ENCODE data around the gene C1QTNF12. TPM values are rescaled to one million over a fixed set of nuclear protein-coding genes. Genes with fewer than 3 reads are reported as not detected.
"Not testable (repeated sequence)": the region's sequence is repeated elsewhere in the genome, so short reads cannot be mapped to it uniquely, and the experiment has no call there.

C1QTNF12 gene
- total and polyA plus RNA-seq, 7 donors = 1.9 to 28.7 (median 17.6) TPM; not detected in 2

GRCh38 chr1:1197551-1198422 lies 48.7 kb downstream of the C1QTNF12 start:
- Histone ChIP-seq H3K27me3 (peaks cover 3 to 16% (median 5%) of the 10 kb centered on the region in 3 donors), H3K27ac (no peak overlapping the region), H3K36me3 (no peaks in the 10 kb centered on the region), H3K4me3 (no peak overlapping the region), H3K4me1 (peaks cover 0 to 10% (median 10%) of the 10 kb centered on the region in 4 donors), H3K9me3 (peaks cover 0 to 6% (median 4%) of the 10 kb centered on the region in 4 donors)
- TF ChIP-seq EP300 (IDR thresholded peaks at IDR 0.05) (no peak), POLR2AphosphoS5 (IDR thresholded peaks at IDR 0.05) (no peak), CTCF (IDR thresholded peaks at IDR 0.05) (no peak), POLR2A (IDR thresholded peaks at IDR 0.05) (no peak)
- no peak for DNase-seq
- WGBS, 2 donors = 92% methylated on average over 48 of the region's 48 CpGs
- intact Hi-C loops (cut with DNase I) = no loop called here

DNA sequence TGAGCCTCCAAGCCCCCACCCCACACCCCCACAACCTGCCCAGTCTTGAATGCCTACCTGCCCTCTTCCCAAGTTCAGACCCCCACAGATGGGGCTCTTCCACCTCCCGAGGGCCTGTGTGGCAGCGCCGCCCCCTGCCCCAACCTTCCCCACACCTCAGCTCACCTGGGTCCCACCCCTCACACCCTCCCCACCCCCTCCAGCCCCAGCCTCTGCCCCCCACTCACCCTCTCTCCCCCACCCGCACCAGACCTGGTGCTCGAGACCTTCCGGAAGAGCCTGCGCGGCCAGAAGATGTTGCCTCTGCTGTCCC lies 49.4 kb downstream of the C1QTNF12 start:
- no peak overlapping the region for H3K27ac ChIP-seq
- intact Hi-C loops (cut with DNase I) = no loop called here
- DNase-seq = no peak
- H3K9me3 ChIP-seq = peaks cover 0 to 6% (median 4%) of the 10 kb centered on the region in 4 donors
- 92 to 93% methylated on average over 8 of the region's 8 CpGs for WGBS, 2 donors
- peaks cover 0 to 10% (median 10%) of the 10 kb centered on the region in 4 donors for H3K4me1 ChIP-seq
- TF ChIP-seq CTCF (IDR thresholded peaks at IDR 0.05) (no peak), POLR2AphosphoS5 (IDR thresholded peaks at IDR 0.05) (no peak), EP300 (IDR thresholded peaks at IDR 0.05) (no peak)
- no peak overlapping the region for H3K4me3 ChIP-seq
- H3K36me3 ChIP-seq = no peaks in the 10 kb centered on the region
- H3K27me3 ChIP-seq = peaks cover 0 to 12% (median 5%) of the 10 kb centered on the region in 3 donors

GRCh38 chr1:1196431-1197187 lies 49.9 kb downstream of the C1QTNF12 start:
- WGBS, 2 donors = 70 to 79% methylated on average over 13 of the region's 13 CpGs

DNA sequence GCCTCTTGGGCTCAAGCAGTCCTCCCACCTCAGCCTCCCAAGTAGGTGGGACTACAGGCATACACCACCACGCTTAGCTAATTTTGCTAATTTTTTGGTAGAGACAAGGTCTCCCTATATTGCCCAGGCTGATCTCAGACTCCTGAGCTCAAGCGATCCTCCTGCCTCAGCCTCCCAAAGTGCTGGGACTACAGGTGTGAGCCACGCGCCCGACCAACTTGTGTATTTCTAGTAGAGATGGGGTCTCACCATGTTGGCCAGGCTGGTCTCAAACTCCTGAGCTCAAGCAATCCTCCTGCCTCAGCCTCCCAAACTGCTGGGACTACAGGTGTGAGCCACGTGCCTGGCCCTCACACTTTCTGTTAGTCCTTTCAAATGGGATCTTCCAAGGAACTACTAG lies 50.8 kb downstream of the C1QTNF12 start:
- H3K4me1 ChIP-seq; H3K27me3 ChIP-seq; H3K36me3 ChIP-seq; H3K27ac ChIP-seq; H3K9me3 ChIP-seq; DNase-seq; intact Hi-C loops (cut with DNase I); H3K4me3 ChIP-seq: not testable (repeated sequence)
- WGBS, 2 donors = 84 to 98% methylated on average over 6 of the region's 6 CpGs

More at GRCh38 chr1:1196431-1197187, 49.9 kb downstream of the C1QTNF12 start:
- DNase-seq = no peak
- H3K27ac ChIP-seq = no peak overlapping the region
- H3K9me3 ChIP-seq = peaks cover 0 to 6% (median 4%) of the 10 kb centered on the region in 4 donors
- TF ChIP-seq POLR2AphosphoS5 (IDR thresholded peaks at IDR 0.05) = no peak
- no peak for TF ChIP-seq EP300 (IDR thresholded peaks at IDR 0.05)
- TF ChIP-seq CTCF (IDR thresholded peaks at IDR 0.05) = no peak
- TF ChIP-seq POLR2A (IDR thresholded peaks at IDR 0.05) = no peak
- H3K4me1 ChIP-seq = peaks cover 0 to 10% (median 10%) of the 10 kb centered on the region in 4 donors
- H3K27me3 ChIP-seq = peaks cover 0 to 12% (median 5%) of the 10 kb centered on the region in 3 donors
- H3K4me3 ChIP-seq = no peak overlapping the region
- intact Hi-C loops (cut with DNase I) = no loop called here
- H3K36me3 ChIP-seq = no peaks in the 10 kb centered on the region

DNA sequence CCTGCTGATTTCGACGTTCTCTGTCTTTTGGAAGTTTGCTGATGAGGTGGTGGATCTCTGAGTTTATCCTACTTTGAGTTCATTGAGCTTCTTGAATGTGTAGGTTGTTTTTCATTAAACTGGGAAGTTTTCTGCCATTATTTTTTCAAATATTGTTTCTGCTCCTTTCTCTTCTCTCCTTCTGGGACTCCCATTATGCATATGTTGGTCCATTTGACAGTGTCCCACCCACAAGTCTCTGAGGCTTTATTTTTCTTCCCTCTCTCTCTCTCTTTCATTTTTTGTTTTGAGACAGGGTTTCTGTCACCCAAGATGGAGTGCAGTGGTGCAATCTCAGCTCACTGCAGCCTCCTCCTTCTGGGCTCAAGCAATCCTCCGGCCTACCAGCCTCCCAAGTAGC lies 51.8 kb downstream of the C1QTNF12 start:
- DNase-seq = no peak

More for the DNA sequence above, 51.8 kb downstream of the C1QTNF12 start:
- no peaks in the 10 kb centered on the region for H3K27me3 ChIP-seq
- H3K4me3 ChIP-seq = no peak overlapping the region
- TF ChIP-seq POLR2A (IDR thresholded peaks at IDR 0.05) = no peak
- TF ChIP-seq EP300 (IDR thresholded peaks at IDR 0.05) = no peak
- no peak for TF ChIP-seq POLR2AphosphoS5 (IDR thresholded peaks at IDR 0.05)
- TF ChIP-seq CTCF (IDR thresholded peaks at IDR 0.05) = no peak
- H3K9me3 ChIP-seq = peaks cover 0 to 6% (median 4%) of the 10 kb centered on the region in 4 donors
- WGBS, 2 donors = 82 to 96% methylated on average over 3 of the region's 3 CpGs
- intact Hi-C loops (cut with DNase I) = no loop called here
- H3K36me3 ChIP-seq = no peaks in the 10 kb centered on the region
- no peaks in the 10 kb centered on the region for H3K4me1 ChIP-seq
- H3K27ac ChIP-seq = no peak overlapping the region

All from sigmoid colon (tissue), 7 donors.